GM12878 (cell line): ENCODE measurements around the gene COPS7A. TPM values are rescaled to one million over a fixed set of nuclear protein-coding genes. Genes with fewer than 3 reads are reported as not detected.

Experiments used
- ATAC-seq: fragments of 200-7000 bp; cut with Tn5 transposase; 3 replicates; pipeline ENCODE4 v1.9.1; 2020; ENCODE audit warnings: mild to moderate bottlenecking, moderate library complexity
- BruUV-seq: library from RNA; stranded (reverse); fragments of 400-500 nt; replicated peaks from 2 replicates; lab custom pipeline; 2021; lab: Mats Ljungman, UMichigan
- CTCF ChIA-PET: fragments of 300-600 bp; sonication (Branson Sonifier 250); formaldehyde crosslinking; extraction: SDS; loops from one replicate; lab custom pipeline; 2021; ENCODE audit warnings: inconsistent platforms; lab: Yijun Ruan, JAX
- POLR2A ChIA-PET: fragments of 350-600 bp; formaldehyde crosslinking; extraction: SDS; loops from one replicate; lab custom pipeline; 2021; ENCODE audit warnings: inconsistent platforms; lab: Charles Lee
- RAD21 ChIA-PET: fragments of 300-600 bp; sonication (Branson Sonifier 250); formaldehyde crosslinking; loops from one replicate; lab custom pipeline; 2023; ENCODE audit warnings: antibody characterized with exemption; ENCODE audit not compliant: unreplicated experiment; lab: Charles Lee
- SMC1A ChIA-PET: fragments of 300-600 bp; sonication (Branson Sonifier 250); formaldehyde crosslinking; loops from one replicate; lab custom pipeline; 2023; ENCODE audit not compliant: unreplicated experiment, uncharacterized antibody; lab: Charles Lee
- DNase-seq: peaks from one replicate; pipeline ENCODE4 v3.0.0-alpha.2; 2011; ENCODE audit warnings: low read depth, low spot score
- FAIRE-seq: peaks from 3 replicates; lab custom pipeline; 2011; peaks lifted over from hg19 to GRCh38; lab: Jason Lieb, UNC
- H2AFZ ChIP-seq: 2 replicates; pipeline ENCODE4 v1.6.0; 2011; ENCODE audit warnings: low read depth, low read length, control low read depth; ENCODE audit not compliant: control insufficient read depth
- H3K27ac ChIP-seq: 2 replicates; pipeline ENCODE4 v1.5.1; 2011; ENCODE audit warnings: control low read depth; ENCODE audit not compliant: control insufficient read depth, insufficient read depth
- H3K27me3 ChIP-seq, 2 experiments: replicated peaks in 1 of 2; 2 replicates each; pipeline versions ENCODE4 v1.6.0 to v1.6.1; 2011; ENCODE audit warnings: low read length in 1 of 2; ENCODE audit not compliant: control insufficient read depth in 2 of 2, insufficient read depth in 2 of 2
- H3K36me3 ChIP-seq, 2 experiments: 2 replicates each; pipeline ENCODE4 v1.5.1; 2011; ENCODE audit warnings: low read length in 1 of 2; ENCODE audit not compliant: control insufficient read depth in 2 of 2, insufficient read depth in 2 of 2
- H3K4me1 ChIP-seq: 2 replicates; pipeline ENCODE4 v1.6.1; 2011; ENCODE audit warnings: mild to moderate bottlenecking, low read length, moderate library complexity, mixed read lengths; ENCODE audit not compliant: control insufficient read depth, insufficient read depth
- H3K4me2 ChIP-seq: 2 replicates; pipeline ENCODE4 v1.6.0; 2011; ENCODE audit warnings: control low read depth; ENCODE audit not compliant: control insufficient read depth, insufficient read depth
- H3K4me3 ChIP-seq: fragments of 200-600 bp; sonication (generic); 2 replicates; pipeline ENCODE4 v1.5.1; 2016
- H3K79me2 ChIP-seq: 2 replicates; pipeline ENCODE4 v1.6.0; 2011; ENCODE audit warnings: low read length; ENCODE audit not compliant: control insufficient read depth, insufficient read depth
- H3K9ac ChIP-seq: 2 replicates; pipeline ENCODE4 v1.8.0; 2011; ENCODE audit warnings: low read length, control low read depth, mixed read lengths; ENCODE audit not compliant: control insufficient read depth, insufficient read depth
- H3K9me3 ChIP-seq: replicated peaks from 3 replicates; pipeline ENCODE4 v1.5.1; 2011; ENCODE audit warnings: mild to moderate bottlenecking, low read length; ENCODE audit not compliant: control insufficient read depth, insufficient read depth
- H4K20me1 ChIP-seq: 2 replicates; pipeline ENCODE4 v1.6.0; 2011; ENCODE audit not compliant: control insufficient read depth, insufficient read depth
- ATF7 ChIP-seq: fragments of 450-650 bp; IDR thresholded peaks from 2 replicates; pipeline ENCODE4 v1.6.1; 2016; ENCODE audit warnings: low read depth, mild to moderate bottlenecking
- EED ChIP-seq: sonication (generic); IDR thresholded peaks from 2 replicates; pipeline ENCODE4 v1.6.1; 2016; ENCODE audit warnings: antibody characterized with exemption, low read depth
- EGR1 ChIP-seq, 2 experiments: IDR thresholded peaks; 1 replicate in 1 of 2; 2 replicates in 1 of 2; pipeline ENCODE4 v1.6.1; 2011 to 2012; ENCODE audit warnings: low read depth in 2 of 2, low read length in 2 of 2, borderline replicate concordance in 1 of 2, mild to moderate bottlenecking in 1 of 2, moderate library complexity in 1 of 2
- HDGF ChIP-seq: fragments of 450-650 bp; IDR thresholded peaks from 2 replicates; pipeline ENCODE4 v1.6.1; 2016; ENCODE audit warnings: antibody characterized with exemption
- IKZF1 ChIP-seq: fragments of 450-650 bp; conservative IDR thresholded peaks from 2 replicates; pipeline ENCODE4 v1.6.1; 2017; ENCODE audit warnings: antibody characterized with exemption, mild to moderate bottlenecking
- JUNB ChIP-seq: IDR thresholded peaks from 2 replicates; pipeline ENCODE4 v1.6.1; 2016; ENCODE audit warnings: antibody characterized with exemption, mild to moderate bottlenecking
- NR2F1 ChIP-seq: fragments of 450-650 bp; conservative IDR thresholded peaks from 2 replicates; pipeline ENCODE4 v1.6.1; 2017; ENCODE audit warnings: mild to moderate bottlenecking
- PAX8 ChIP-seq: fragments of 450-650 bp; IDR thresholded peaks from 2 replicates; pipeline ENCODE4 v1.6.1; 2017; ENCODE audit warnings: mild to moderate bottlenecking, moderate library complexity
- POLR2A ChIP-seq: IDR thresholded peaks from 2 replicates; pipeline ENCODE4 v1.6.1; 2011; ENCODE audit warnings: low read depth, mild to moderate bottlenecking, low read length
- SIN3A ChIP-seq: IDR thresholded peaks from 2 replicates; pipeline ENCODE4 v1.6.1; 2012; ENCODE audit warnings: low read depth, low read length, improper control_type of control experiment
- SPI1 ChIP-seq: IDR thresholded peaks from 2 replicates; pipeline ENCODE4 v1.6.1; 2011; ENCODE audit warnings: low read depth, mild to moderate bottlenecking, low read length, moderate library complexity, borderline replicate concordance; ENCODE audit not compliant: insufficient read depth
- SRF ChIP-seq, 2 experiments: IDR thresholded peaks; 2 replicates each; pipeline ENCODE4 v1.6.1; 2011; ENCODE audit warnings: low read depth in 2 of 2, low read length in 2 of 2, mild to moderate bottlenecking in 1 of 2, moderate library complexity in 1 of 2
- TCF3 ChIP-seq: IDR thresholded peaks from 2 replicates; pipeline ENCODE4 v1.6.1; 2012; ENCODE audit warnings: low read depth, mild to moderate bottlenecking, low read length, borderline replicate concordance; ENCODE audit not compliant: insufficient read depth
- ZSCAN29 ChIP-seq: fragments of 450-650 bp; IDR thresholded peaks from 2 replicates; pipeline ENCODE4 v1.6.1; 2017; ENCODE audit warnings: mild to moderate bottlenecking, moderate library complexity
- ZZZ3 ChIP-seq: IDR thresholded peaks from 2 replicates; pipeline ENCODE4 v1.6.1; 2011; ENCODE audit warnings: low read depth; ENCODE audit not compliant: control insufficient read depth, insufficient read length
- WGBS: methylation state at CpG from one replicate; pipeline ENCODE4 v1.1.6; 2016; ENCODE audit warnings: low lambda C conversion rate; ENCODE audit not compliant: insufficient replicate concordance, insufficient coverage; ENCODE audit errors: missing lambda C conversion rate; 5-methylcytosine and 5-hydroxymethylcytosine counted together
- in situ Hi-C: fragments of 300-500 bp; cut with MboI; formaldehyde crosslinking; loops from 9 replicates; pipeline ENCODE4 v1.14.3; 2018; ENCODE audit warnings: mixed read lengths
- intact Hi-C: fragments of 100-400 bp; cut with micrococcal nuclease; formaldehyde crosslinking; loops from one replicate; pipeline ENCODE4 v1.14.2; 2022; ENCODE audit not compliant: unreplicated experiment
- polyA plus RNA-seq, 11 experiments: library from polyadenylated mRNA; depleted of rRNA in 4 of 11; unstranded in 6 of 11; stranded (reverse) in 5 of 11; fragments of >200 nt; fragmentation: Nextera tagmentation in 4 of 11; fragmentation: Illumina TruSeq in 1 of 11; extraction: Ambion mirVana in 4 of 11; extraction: Trizol in 1 of 11; gene quantifications; 1 replicate in 1 of 11; 2 replicates in 10 of 11; pipeline versions ENCODE4 v1.2.1 to v1.2.3, GENCODE V29; 2011 to 2016; ENCODE audit warnings: inconsistent platforms in 2 of 11, missing spikeins in 2 of 11, low read depth in 1 of 11
- total RNA-seq, 4 experiments: library from RNA; depleted of rRNA in 3 of 4; stranded (reverse); fragments of >200 nt in 3 of 4; fragmentation: Illumina TruSeq in 1 of 4; extraction: Trizol in 1 of 4; gene quantifications; 2 replicates each; pipeline versions ENCODE4 v1.2.1 to v1.2.3, GENCODE V29; 2013 to 2021
- TF ChIP-seq, protein P1 (sequence below): fragments of 450-650 bp; IDR thresholded peaks from 2 replicates; pipeline ENCODE4 v1.6.1; 2017; ENCODE audit warnings: low read depth, mild to moderate bottlenecking, moderate library complexity
- TF ChIP-seq, protein P2 (sequence below): fragments of 450-650 bp; IDR thresholded peaks from 2 replicates; pipeline ENCODE4 v1.6.1; 2016; ENCODE audit warnings: mild to moderate bottlenecking, moderate library complexity, borderline replicate concordance

COPS7A gene
- total and polyA plus RNA-seq, 10 of the 15 experiments (the other 5 are each of a cell fraction or from before 2014, with no cell fraction given): 25.7 to 74.0 (median 51.9) TPM

DNA sequence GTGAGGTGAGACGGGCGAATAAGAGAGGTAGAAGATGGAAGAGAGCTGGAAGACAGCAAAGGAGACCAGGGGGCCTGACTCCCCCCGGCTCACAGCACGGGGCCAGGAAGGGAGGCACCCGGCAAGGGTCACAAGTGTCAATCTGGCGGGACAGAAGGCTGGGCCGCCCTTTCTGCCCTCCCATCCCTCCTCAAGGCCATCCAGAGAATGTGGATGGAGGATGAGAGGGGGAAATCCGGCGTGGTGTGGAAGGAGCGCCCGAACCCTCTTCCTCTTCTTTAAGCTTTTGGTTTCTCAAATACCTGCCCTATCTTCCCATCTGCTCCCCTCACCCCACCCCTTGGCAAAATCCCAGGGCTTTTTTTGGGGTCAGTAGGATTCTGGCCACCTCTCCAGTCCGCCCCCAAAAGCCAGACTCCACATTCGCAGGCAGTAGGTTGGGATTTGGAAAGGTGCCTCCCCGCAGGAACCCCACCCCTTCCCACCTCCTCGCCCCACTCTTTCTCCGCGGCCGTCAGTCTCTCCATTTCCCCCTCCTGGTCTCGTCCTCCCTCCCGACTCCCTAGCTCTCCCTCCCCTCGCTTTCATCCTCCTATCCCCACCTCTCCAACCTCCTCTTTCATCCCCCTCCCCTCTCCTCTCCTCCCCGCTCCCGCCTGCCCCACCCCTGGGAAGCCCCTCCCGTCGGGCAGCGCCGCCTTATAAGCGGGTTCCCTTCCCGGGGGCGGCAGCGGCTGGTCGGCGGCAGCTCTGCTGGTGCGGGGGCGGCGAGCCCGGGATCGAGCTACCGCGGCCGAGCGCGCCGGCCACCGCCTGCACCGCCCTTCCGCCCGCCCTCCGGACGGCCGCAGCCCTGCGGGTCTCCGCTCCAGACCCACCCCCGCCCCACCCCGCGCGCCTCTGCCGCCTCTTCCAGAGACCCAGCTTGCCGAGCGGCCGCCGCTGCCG is 42.1 kb downstream of the COPS7A start, which contains the start of gene PTMS:
PTMS (plus strand) TSS at position 730 of the 948 bp plus-strand sequence. CDS start 343 bp downstream, outside the sequence.
- DNase-seq (no peak), FAIRE-seq (peak; percentile 13), ATAC-seq (peak; percentile 5)
- Histone ChIP-seq H2AFZ (peak within 1 kb of the TSS; percentile 75), H3K79me2 (peaks cover 16% of the 10 kb centered on the region), H3K4me3 (peak within 1 kb of the TSS; percentile 83), H3K4me1 (peaks cover 30% of the 10 kb centered on the region), H4K20me1 (no peaks in the 10 kb centered on the region), H3K36me3 (no peaks in the 10 kb centered on the region), H3K9ac (peak within 1 kb of the TSS; percentile 72), H3K4me2 (peak within 1 kb of the TSS; percentile 89), H3K27me3 (no peaks in the 10 kb centered on the region), H3K9me3 (no peaks in the 10 kb centered on the region), H3K27ac (peak within 1 kb of the TSS; percentile 65)
- 26% methylated on average over 17 of the region's 63 CpGs for WGBS
- POLR2A ChIA-PET: interaction anchor here (0.6 to 3.2 kb wide), 19 partner anchors 8 to 463 kb away, joined by 3 to 60 read pairs (median 5); partner anchors contain the start of genes CD4, CDCA3, COPS7A and MLF2
- CTCF ChIA-PET: interaction anchor here (0.6 to 3.5 kb wide), 15 partner anchors 7 to 212 kb away, joined by 3 to 67 read pairs (median 5); partner anchors contain the start of genes CD4, CDCA3, COPS7A and MLF2
- RAD21 ChIA-PET: interaction anchor here (0.7 to 4.1 kb wide), 15 partner anchors 8 to 85 kb away, joined by 3 to 51 read pairs (median 4); partner anchors contain the start of genes CDCA3, COPS7A, MLF2 and USP5
- intact Hi-C loops: no loop called here
- SMC1A ChIA-PET: interaction anchor here (0.7 to 4.2 kb wide), 6 partner anchors 11 to 84 kb away, joined by 3 to 39 read pairs (median 6); partner anchors contain the start of gene MLF2
- in situ Hi-C loops: no loop called here
- TSS peak; percentile 74 for BruUV-seq
- TF ChIP-seq EGR1 (IDR thresholded peaks at IDR 0.05; ENCODE audit: borderline replicate concordance in 1 of 2, low read depth in 2 of 2, low read length in 2 of 2) (peak in 1 of 2 experiments; percentile 96; a peak in 2 of 3 replicates), ZSCAN29 (no peak), IKZF1 (peak; percentile 57; the same call in 1 of the 2 replicates), NR2F1 (no peak), ATF7 (no peak; the same call in 1 of the 2 replicates), SIN3A (0 out of 2 replicates have a peak, but pooled peaks have one; percentile 37), JUNB (no peak), EED (peak; percentile 32; the same call in 1 of the 2 replicates), POLR2A (peak; percentile 65), HDGF (peak; percentile 17; the same call in 1 of the 2 replicates), TCF3 (0 out of 2 replicates have a peak, but pooled peaks have one; percentile 13), ZZZ3 (no peak), SPI1 (0 out of 2 replicates have a peak, but pooled peaks have one; percentile 26), PAX8 (no peak), SRF (IDR thresholded peaks at IDR 0.05; ENCODE audit: low read depth in 2 of 2, low read length in 2 of 2) (no peak)
- TF ChIP-seq, protein P1, sequence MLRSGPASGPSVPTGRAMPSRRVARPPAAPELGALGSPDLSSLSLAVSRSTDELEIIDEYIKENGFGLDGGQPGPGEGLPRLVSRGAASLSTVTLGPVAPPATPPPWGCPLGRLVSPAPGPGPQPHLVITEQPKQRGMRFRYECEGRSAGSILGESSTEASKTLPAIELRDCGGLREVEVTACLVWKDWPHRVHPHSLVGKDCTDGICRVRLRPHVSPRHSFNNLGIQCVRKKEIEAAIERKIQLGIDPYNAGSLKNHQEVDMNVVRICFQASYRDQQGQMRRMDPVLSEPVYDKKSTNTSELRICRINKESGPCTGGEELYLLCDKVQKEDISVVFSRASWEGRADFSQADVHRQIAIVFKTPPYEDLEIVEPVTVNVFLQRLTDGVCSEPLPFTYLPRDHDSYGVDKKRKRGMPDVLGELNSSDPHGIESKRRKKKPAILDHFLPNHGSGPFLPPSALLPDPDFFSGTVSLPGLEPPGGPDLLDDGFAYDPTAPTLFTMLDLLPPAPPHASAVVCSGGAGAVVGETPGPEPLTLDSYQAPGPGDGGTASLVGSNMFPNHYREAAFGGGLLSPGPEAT: peak; percentile 50; the same call in 1 of the 2 replicates
- TF ChIP-seq, protein P2, sequence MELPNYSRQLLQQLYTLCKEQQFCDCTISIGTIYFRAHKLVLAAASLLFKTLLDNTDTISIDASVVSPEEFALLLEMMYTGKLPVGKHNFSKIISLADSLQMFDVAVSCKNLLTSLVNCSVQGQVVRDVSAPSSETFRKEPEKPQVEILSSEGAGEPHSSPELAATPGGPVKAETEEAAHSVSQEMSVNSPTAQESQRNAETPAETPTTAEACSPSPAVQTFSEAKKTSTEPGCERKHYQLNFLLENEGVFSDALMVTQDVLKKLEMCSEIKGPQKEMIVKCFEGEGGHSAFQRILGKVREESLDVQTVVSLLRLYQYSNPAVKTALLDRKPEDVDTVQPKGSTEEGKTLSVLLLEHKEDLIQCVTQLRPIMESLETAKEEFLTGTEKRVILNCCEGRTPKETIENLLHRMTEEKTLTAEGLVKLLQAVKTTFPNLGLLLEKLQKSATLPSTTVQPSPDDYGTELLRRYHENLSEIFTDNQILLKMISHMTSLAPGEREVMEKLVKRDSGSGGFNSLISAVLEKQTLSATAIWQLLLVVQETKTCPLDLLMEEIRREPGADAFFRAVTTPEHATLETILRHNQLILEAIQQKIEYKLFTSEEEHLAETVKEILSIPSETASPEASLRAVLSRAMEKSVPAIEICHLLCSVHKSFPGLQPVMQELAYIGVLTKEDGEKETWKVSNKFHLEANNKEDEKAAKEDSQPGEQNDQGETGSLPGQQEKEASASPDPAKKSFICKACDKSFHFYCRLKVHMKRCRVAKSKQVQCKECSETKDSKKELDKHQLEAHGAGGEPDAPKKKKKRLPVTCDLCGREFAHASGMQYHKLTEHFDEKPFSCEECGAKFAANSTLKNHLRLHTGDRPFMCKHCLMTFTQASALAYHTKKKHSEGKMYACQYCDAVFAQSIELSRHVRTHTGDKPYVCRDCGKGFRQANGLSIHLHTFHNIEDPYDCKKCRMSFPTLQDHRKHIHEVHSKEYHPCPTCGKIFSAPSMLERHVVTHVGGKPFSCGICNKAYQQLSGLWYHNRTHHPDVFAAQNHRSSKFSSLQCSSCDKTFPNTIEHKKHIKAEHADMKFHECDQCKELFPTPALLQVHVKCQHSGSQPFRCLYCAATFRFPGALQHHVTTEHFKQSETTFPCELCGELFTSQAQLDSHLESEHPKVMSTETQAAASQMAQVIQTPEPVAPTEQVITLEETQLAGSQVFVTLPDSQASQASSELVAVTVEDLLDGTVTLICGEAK: no peak
